Stimulated activated naive CD4-positive, alpha-beta T cell treated with Interleukin-2 at 50 U/mL for 16 hours (primary cell): ENCODE data around the gene PEX6.
A peak's percentile ranks its signal among the peaks of the same experiment; 100 is the strongest.

Experiments
- DNase-seq: peaks from one replicate; lab custom pipeline; 2025; lab: John Stamatoyannopoulos, UW

PEX6 gene, protein sequence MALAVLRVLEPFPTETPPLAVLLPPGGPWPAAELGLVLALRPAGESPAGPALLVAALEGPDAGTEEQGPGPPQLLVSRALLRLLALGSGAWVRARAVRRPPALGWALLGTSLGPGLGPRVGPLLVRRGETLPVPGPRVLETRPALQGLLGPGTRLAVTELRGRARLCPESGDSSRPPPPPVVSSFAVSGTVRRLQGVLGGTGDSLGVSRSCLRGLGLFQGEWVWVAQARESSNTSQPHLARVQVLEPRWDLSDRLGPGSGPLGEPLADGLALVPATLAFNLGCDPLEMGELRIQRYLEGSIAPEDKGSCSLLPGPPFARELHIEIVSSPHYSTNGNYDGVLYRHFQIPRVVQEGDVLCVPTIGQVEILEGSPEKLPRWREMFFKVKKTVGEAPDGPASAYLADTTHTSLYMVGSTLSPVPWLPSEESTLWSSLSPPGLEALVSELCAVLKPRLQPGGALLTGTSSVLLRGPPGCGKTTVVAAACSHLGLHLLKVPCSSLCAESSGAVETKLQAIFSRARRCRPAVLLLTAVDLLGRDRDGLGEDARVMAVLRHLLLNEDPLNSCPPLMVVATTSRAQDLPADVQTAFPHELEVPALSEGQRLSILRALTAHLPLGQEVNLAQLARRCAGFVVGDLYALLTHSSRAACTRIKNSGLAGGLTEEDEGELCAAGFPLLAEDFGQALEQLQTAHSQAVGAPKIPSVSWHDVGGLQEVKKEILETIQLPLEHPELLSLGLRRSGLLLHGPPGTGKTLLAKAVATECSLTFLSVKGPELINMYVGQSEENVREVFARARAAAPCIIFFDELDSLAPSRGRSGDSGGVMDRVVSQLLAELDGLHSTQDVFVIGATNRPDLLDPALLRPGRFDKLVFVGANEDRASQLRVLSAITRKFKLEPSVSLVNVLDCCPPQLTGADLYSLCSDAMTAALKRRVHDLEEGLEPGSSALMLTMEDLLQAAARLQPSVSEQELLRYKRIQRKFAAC

DNA sequence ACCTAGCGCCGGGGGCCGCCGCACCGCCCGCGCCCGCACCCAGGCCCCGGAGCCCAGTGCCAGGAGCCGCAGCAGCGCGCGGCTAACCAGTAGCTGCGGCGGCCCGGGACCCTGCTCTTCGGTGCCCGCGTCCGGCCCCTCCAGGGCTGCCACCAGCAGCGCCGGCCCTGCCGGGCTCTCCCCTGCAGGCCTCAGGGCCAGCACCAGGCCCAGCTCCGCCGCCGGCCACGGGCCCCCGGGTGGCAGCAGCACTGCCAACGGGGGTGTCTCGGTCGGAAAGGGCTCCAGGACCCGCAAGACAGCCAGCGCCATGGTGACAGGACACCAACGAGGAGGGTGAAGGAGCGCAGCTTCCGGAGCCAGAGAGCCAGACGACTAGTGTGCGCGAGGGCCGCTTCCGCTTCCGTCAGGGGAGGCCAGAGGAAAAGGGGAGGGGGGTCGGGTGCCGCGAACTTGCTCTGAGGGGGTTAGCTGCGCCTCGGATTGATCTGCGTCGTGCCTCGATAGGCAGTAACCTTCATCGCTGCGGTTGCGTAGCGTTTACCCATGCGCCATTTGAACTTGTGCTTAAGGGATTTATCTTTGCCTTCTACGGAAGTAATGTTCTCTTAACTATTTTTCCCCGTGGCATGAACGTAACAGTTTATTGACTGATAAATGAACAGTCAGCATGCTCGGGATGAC is at the start of gene PEX6:
TSS of gene PEX6 (minus strand) at position 343 of the 684 bp plus-strand sequence. CDS start at position 312, 31 bp downstream.
- DNase-seq: peak; percentile 91

DNA sequence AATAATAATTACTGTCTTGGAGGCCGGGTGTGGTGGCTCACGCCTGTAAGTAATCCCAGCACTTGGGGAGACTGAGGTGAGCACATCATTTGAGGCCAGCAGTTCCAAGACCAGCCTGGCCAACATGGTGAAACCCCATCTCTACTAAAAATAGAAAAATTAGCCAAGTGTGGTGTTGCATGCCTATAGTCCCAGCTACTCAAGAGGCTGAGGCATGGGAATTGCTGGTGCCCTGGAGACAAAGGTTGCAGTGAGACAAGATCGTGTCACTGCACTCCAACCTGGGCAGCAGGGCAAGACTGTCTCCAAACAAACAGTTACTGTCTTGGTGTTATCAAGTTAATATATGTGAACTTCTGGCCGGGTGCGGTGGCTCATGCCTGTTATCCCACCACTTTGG is 47.4 kb upstream of the PEX6 start:
- DNase-seq: no peak

DNA sequence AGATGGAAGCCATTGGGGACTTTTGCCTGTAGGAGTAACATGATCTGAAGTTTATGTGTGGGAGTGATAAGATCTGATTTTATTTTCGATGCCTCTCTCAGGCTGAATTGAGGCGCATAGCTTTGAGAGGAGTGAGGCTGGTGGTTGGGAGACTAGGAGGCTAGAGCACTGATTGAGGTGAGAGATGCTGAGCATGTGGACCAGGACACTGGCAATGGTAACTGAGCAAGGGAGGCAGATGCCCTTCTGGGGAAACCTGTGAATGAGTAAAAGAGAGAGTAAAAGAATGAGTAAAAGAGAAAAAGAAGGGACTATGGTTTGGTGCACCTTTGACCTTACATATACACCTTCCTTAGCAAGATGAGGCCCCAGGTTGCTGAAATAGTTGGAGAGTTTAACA is 45.5 kb upstream of the PEX6 start:
- DNase-seq: no peak

DNA sequence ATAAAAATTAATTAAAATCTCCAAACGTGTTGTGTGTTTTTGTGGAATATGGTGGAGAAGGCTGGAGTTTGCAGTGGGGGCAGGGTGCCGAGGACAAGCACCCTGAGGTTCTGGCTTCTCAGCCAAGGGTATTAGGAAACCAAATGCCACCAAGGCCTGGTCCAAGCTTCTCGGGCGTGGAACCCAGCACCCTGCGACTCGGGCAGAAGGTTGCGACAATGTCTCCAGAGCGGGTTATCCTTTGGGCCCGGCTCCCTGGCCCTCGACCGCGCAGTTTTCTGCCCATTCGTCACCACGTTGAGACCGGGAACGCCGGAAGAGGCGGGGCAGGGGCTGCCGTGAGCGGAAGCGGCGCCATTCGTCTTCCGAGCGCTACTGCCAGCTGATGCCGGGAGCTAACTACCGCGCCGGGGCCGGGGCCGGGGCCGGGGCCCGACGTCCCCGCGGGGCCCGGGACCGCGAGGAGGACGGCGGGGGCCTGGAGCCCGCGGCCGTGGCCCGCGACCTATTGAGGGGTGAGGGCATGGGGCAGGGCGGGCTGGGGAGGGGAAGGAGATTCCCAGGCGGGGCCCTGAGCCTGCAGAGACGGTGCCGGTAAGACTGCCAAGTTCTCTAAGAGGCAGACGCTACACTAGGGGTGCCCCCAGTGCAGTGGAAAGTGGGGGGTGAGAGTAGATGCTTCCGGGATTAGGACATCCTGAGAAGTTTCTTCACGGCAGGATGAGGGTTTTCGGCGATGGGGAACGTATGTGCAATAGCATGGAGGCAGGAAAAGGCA is 42.5 kb upstream of the PEX6 start, which contains the start of gene RRP36:
TSS of gene RRP36 (plus strand) at position 354 of the 778 bp plus-strand sequence. CDS start at position 386, 32 bp downstream.
- DNase-seq: peak; percentile 69

DNA sequence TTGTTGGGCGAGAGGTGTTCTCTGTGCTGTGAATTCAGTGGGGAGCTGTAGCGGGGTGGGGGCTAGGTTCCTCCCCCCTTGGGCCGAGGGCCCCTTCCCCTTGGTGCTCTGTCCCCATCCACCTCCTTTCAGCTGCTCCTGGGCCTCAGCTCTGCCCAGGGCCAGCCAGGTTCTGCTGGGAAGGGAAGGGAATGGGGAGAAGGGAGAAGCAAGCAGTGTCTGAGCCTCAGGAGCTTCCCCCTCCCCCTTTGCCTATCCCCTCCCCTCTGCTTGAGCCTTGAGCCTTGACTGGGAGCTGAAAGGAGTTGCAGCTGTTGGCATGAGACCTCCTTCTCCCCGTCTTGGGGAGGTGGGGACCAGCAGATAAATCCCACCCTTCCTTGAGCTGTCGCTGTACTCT is 41.9 kb upstream of the PEX6 start:
- no peak for DNase-seq

DNA sequence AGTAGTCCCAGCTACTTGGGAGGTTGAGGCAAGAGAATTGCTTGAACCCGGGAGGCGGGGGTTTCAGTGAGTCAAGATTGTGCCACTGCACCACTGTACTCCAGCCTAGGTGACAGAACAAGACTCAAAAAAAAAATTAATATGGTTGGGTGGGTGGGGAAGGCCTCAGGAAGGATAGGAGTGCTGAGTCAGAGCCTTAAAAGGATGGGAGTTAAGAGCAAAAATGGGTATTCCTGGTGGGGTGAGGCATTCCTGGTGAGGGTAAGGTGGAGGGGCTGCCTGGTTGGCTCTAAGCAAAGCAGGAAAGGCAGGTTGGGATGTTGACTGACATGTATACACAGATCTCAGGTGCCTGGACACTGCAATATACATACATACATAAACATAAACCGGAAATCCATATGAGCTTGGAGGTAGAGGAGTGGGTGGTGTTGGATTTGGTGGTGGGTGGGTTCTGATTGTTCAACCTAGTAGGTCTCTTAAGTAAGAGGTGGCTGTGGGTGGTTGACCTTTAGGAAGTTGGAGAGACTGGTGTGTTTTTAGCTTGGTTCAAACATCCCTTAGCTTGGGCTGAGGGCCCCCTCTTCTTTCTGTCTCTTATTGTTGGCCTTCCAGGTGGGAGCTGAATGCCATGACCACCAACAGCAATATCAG is 41.2 kb upstream of the PEX6 start:
- DNase-seq: no peak

DNA sequence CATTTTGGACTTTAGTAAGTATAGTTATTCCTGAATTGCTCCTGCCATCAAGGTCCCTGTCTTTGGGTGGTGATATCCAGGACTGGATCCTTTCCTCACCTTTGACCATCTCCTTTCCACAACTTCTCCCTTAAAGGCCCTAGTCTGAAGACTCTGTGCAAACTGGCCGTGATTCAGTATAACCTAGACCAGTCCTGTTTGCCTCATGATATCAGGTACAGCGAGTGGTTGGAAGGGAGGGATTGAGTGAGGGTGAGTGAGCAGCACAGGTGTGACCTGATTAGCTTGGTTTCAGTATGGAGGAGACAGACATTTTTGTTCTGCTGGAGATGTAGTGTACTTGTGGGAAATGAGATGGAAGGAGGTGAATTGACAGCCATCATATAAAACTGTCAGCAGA is 40.2 kb upstream of the PEX6 start:
- no peak for DNase-seq

DNA sequence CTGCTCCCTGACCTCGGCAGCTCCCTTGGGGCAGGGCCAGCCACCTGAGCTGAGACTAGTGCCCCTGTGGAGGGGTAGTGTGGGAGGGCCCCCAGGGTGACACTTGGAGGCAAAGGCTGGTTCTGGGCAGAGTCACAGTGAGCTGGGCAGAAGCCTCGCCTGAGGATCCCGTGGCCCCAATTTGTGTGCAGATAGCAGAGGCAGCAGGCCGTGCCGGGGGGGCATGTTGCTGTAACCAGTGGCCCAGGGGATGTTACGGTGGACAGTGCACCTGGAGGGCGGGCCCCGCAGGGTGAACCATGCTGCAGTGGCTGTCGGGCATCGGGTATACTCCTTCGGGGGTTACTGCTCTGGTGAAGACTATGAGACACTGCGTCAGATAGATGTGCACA is 38.0 kb upstream of the PEX6 start:
- no peak for DNase-seq

DNA sequence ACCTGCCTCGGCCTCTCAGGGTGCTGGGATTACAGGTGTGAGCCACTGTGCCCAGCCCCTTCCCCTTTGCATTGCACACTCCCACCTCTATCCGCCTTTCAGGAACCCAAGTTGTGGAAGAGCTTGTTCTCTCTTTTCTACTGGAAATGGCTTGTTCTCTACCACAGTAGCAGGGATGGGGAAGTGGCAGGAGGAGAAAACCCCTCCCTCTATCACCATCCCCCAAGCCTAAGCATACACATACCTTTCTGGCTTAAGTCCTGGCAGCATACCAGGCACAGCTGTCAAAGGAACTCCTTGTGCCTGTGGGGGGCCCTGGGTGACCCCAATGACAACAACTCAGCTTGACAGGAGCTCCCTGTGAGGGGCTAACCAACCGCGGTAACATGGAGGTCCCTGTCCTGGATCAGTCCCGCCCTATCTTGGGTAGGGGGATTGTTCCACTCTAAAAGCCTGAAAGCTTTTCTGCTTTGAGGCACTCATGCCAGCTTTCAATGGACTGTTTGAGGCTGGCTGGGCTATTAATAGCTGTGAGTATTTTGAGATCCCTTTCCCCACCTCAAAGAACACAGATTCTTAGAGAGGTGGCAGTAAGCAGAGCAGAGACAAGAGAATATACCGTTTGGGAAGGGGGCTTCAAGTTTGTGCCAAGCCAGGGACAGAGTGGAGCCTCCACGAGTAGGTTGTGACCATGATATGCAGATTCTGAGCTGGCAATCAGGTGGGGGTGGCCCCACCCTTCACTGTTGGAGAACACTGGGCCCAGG is 37.4 kb upstream of the PEX6 start:
- DNase-seq: no peak

DNA sequence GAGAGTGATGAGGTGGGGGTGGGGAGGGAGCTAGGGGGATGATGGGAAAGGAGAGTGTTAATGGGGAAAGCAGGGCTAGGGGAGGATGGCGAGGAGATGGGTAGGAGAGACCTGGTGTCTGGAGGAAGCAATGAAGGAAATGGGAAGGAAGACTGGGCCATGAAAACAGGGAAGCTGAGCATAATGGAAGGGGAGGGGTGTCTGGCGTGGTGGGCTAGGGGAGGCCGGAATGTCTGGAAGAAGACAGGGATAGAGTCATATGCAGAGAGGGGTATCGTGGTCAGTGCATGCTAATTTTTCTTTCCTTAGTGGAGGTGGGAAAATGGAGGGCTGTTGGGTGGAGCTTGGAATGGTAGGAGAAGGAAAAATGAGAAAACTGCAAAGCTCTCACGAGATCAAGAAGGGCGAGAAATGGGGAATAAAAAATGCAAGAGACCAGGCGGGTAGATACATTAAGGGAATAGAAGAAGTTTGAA is 35.5 kb upstream of the PEX6 start:
- no peak for DNase-seq

DNA sequence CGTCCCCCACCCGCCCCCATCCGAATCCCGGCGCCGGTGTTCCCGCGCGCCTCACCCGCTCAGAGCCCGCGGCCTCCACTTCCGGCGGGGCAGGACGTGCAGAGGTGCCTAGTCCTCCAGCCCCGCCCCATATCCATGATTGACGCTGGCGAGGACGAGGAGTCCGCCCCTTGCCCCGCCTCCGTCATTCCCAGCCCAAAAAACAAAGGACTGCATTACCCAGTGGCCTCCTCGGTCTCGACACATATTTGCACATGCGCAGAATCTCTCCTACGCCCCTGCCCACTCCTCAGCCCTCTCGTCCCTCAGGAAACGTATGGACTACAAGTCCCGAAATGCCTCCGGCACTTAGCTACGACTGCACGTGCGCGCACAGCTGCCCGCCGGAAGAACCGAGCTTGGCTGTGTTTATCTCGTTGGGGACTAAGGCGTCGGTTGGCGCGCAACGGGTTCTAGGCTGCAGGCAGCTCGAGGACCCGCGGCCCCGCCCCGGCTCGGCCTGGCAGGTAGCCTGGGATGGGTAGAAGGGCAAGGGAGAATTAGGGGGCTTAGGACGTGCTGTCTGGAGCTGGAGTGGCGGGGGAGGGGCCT is 35.0 kb upstream of the PEX6 start, which contains the start of the genes KLHDC3 and MEA1:
TSS of gene KLHDC3 (plus strand) at position 407 of the 591 bp plus-strand sequence. CDS start 2,944 bp downstream, outside the sequence.
TSS of gene MEA1 (minus strand) at position 104 of the 591 bp plus-strand sequence. CDS start 133 bp downstream, outside the sequence.
- peak; percentile 99 for DNase-seq

DNA sequence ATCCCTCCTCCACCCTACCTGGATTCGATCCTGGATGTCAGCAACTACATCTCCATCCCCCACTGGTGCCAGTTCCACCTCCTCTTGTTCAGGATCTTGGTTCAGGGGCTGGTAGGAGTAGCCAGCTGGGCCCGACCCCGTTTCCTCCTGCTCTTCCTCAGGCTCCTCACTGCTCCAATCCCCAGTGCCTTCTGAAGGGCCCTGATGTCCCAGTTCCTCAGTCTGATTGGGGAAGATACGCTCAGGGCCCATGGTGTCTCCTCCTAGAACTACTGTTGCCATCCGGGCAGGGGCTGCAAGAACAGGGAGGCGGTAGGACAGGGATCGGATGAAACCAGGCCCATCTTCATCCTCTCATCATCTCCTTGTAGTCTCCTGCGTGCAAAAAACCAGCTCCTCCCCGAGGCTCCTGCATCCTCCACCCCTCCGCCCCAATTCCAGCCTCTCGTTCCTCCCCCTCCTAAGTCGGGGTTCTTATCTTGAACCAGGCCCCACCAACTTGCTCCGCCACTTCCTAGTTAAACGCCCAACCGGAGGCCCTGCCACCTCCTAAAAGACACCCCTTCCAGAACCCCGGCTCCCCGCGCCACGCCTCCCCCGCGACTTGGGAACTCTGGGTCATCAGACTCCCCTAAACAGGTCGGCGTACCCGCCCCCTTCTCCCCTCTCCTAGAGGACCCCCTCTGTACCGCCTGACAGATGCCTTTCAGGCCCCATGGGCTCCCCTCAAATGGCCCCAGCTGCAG is 34.3 kb upstream of the PEX6 start:
- DNase-seq: peak; percentile 79

DNA sequence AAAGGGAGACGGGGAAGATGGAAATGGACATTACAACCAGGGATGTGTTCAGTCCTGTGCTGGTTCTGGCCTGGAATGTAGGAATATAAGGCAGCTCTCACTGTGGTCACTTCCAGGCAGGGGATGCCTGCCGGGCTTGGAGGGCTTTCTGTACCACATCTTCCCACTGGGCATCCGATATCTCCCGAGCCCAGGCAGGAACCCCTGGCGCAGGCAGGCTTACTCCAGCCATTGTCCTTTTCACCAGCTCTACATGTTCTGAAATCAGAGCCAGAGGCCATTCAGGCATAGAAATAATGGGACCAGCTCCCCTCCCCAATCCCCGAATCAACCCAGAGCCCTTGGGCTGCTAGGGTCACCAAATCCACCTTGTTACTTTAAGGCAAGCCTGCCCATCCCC is 33.4 kb upstream of the PEX6 start:
- no peak for DNase-seq

DNA sequence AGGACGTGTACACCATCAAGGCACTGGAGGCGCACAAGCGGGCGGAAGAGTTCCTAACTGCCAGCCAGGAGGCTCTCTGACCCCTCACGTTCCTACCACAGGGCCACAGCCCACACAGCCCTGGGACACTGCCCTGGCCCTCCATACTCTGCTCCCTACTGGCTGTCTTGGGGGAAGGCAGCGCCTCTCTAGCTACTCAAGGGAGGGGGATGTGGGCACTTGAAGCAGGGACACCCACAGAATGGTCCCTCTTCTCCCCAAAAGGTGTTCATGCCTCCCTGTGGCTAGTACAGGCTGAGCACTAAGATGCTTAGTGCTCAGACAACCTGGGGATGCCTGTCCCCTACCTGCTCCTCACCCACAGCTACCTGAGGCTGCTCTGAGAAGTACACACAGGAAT is 32.2 kb upstream of the PEX6 start:
- DNase-seq: no peak

DNA sequence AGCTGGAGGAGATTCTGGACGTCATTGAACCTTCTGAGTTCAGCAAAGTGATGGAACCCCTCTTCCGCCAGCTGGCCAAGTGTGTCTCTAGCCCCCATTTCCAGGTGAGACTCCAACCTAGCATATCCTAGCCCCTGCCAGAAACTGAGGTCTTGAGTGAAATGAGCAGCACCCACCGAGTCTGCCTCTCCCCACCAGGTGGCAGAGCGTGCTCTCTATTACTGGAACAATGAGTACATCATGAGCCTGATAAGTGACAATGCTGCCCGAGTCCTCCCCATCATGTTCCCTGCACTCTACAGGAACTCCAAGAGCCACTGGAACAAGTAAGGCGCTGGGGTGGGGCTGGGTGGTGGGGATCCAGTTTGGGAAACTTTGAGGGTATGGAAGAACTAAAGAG is 30.1 kb upstream of the PEX6 start:
- no peak for DNase-seq

DNA sequence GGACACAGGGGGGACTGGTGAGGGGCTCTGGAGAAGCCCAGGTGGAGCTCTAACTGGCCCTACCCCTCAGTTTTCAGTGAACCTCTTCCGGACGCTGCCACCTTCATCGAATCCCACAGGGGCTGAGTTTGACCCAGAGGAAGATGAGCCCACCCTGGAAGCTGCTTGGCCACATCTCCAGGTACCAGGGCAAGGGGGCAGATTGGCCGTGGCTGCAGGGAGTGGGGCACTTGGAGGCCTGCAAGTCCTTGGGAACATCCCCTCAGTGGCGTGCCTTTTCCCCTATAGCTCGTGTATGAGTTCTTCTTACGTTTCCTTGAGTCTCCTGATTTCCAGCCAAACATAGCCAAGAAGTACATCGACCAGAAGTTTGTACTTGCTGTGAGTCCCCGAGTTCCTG is 28.1 kb upstream of the PEX6 start:
- no peak for DNase-seq

DNA sequence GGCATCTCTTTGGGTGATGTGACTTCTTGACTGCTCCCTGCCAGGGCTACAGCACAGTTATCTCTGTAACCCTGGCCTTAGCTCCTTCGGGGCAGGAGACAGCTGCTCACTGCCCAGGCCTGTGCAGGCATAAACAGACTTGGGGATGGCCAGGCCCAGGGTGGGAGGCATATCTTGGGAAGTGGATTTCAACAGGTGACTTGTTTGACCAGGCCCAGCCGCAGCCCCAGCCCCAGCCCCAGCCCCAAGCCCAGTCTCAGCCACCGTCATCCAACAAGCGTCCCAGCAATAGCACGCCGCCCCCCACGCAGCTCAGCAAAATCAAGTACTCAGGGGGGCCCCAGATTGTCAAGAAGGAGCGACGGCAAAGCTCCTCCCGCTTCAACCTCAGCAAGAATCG is 27.3 kb upstream of the PEX6 start:
- no peak for DNase-seq

DNA sequence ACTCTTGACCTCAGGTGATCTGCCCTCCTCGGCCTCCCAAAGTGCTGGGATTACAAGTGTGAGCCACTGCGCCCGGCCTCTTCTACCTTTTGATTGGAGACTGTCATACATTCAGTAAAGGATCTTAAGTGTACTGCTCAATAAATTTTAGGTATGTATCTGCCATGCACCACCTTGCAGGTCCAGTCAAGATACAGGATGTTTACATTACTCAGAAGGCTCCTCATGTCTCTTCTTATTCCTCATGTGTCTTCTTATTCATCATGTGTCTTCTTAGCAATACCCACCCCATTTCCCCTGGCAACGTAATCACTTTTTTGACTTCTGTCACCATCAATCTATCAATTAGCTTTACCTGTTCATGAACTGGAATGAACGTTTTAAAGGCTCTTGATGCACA is 26.9 kb upstream of the PEX6 start:
- DNase-seq: no peak

DNA sequence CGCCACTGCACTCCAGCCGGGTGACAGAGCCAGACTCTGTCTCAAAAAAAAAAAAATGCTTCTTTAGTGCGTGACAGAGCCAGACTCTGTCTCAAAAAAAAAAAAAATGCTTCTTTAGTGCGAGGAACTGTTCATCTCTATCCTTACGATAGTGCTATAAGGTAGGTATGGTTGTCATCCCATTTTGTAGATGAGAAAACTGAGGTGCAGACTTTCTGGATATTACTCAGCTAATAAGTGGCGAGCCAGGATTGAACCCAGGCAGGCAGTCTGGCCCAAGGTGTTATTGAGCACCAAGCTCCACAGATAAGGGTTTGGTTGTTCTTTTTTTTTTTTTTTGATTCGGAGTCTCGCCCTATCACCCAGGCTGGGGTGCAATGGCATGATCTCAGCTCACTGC is 22.9 kb upstream of the PEX6 start:
- no peak for DNase-seq
